Erythroblast (primary cell): ENCODE data around the gene MAGI1.
"Not testable (repeated sequence)": the region's sequence is repeated elsewhere in the genome, so short reads cannot be mapped to it uniquely, and the experiment has no call there.

Source experiments
- DNase-seq, 2 experiments: peaks; one replicate each; lab custom pipeline; 2025; lab: John Stamatoyannopoulos, UW
- GATA1 ChIP-seq: IDR thresholded peaks from 2 replicates; pipeline ENCODE4 v1.6.1; 2011; ENCODE audit warnings: low read depth, mild to moderate bottlenecking, control low read depth, low read length, moderate library complexity
- POLR2A ChIP-seq: IDR thresholded peaks from 2 replicates; pipeline ENCODE4 v1.6.1; 2011; ENCODE audit warnings: mild to moderate bottlenecking, low read length

Gene MAGI1

GRCh38 chr3:66033241-66034138, 5.2 kb downstream of the MAGI1 start:
- TF ChIP-seq GATA1 (no peak), POLR2A (no peak)

GRCh38 chr3:66031102-66031698, 7.5 kb downstream of the MAGI1 start:
- no peak for DNase-seq
- TF ChIP-seq GATA1, result no peak
- TF ChIP-seq POLR2A, result no peak

More at GRCh38 chr3:66033241-66034138, 5.2 kb downstream of the MAGI1 start:
- no peak for DNase-seq

- no peak for TF ChIP-seq POLR2A
- no peak for TF ChIP-seq GATA1
- no peak for DNase-seq
Observed at GRCh38 chr3:66029443-66029842, 9.3 kb downstream of the MAGI1 start.

GRCh38 chr3:66029014-66029413, 9.7 kb downstream of the MAGI1 start:
- DNase-seq, result no peak
- TF ChIP-seq GATA1 (no peak), POLR2A (no peak)

- no peak for TF ChIP-seq GATA1
- TF ChIP-seq POLR2A, result no peak
- DNase-seq, result no peak
Observed at GRCh38 chr3:66028457-66028856, 10.3 kb downstream of the MAGI1 start.

- not testable (repeated sequence) for DNase-seq
Observed at GRCh38 chr3:66027099-66027498, 11.6 kb downstream of the MAGI1 start.

- TF ChIP-seq GATA1 (no peak), POLR2A (no peak)
- no peak for DNase-seq
Observed at GRCh38 chr3:66023738-66024385, 14.9 kb downstream of the MAGI1 start.

GRCh38 chr3:66023229-66023628, 15.5 kb downstream of the MAGI1 start:
- no peak for DNase-seq
- TF ChIP-seq POLR2A (no peak), GATA1 (no peak)

GRCh38 chr3:66021731-66022131, 17.0 kb downstream of the MAGI1 start:
- TF ChIP-seq GATA1 (no peak), POLR2A (no peak)
- DNase-seq, result no peak

- TF ChIP-seq POLR2A, result no peak
- no peak for TF ChIP-seq GATA1
- no peak for DNase-seq
Observed at GRCh38 chr3:66019896-66020295, 18.8 kb downstream of the MAGI1 start.

GRCh38 chr3:66018057-66019033, 20.4 kb downstream of the MAGI1 start:
- DNase-seq, result no peak

GRCh38 chr3:66017591-66017990, 21.1 kb downstream of the MAGI1 start:
- no peak for DNase-seq

More at GRCh38 chr3:66018057-66019033, 20.4 kb downstream of the MAGI1 start:
- TF ChIP-seq POLR2A, result no peak
- TF ChIP-seq GATA1, result no peak

GRCh38 chr3:66017084-66017483, 21.6 kb downstream of the MAGI1 start:
- TF ChIP-seq POLR2A, result no peak
- no peak for TF ChIP-seq GATA1
- no peak for DNase-seq

More at GRCh38 chr3:66017591-66017990, 21.1 kb downstream of the MAGI1 start:
- no peak for TF ChIP-seq POLR2A
- no peak for TF ChIP-seq GATA1
